Middle frontal gyrus (tissue), 1 donor: ENCODE data around the gene FMOD.
A peak's percentile ranks its signal among the peaks of the same experiment; 100 is the strongest.
"Not testable (repeated sequence)": the region's sequence is repeated elsewhere in the genome, so short reads cannot be mapped to it uniquely, and the experiment has no call there.

Source experiments
- DNase-seq: peaks from one replicate; pipeline ENCODE4 v3.0.0-alpha.2; 2015; ENCODE audit warnings: low spot score; ENCODE audit errors: extremely low spot score

FMOD gene

GRCh38 chr1:203326830-203327683 lies 23.9 kb downstream of the FMOD start:
- peak; percentile 81 for DNase-seq

GRCh38 chr1:203325418-203326091 lies 25.4 kb downstream of the FMOD start:
- DNase-seq = no peak

- no peak for DNase-seq
Observed at GRCh38 chr1:203325026-203325417, 25.9 kb downstream of the FMOD start.

GRCh38 chr1:203324105-203325025 lies 26.6 kb downstream of the FMOD start:
- no peak for DNase-seq

DNA sequence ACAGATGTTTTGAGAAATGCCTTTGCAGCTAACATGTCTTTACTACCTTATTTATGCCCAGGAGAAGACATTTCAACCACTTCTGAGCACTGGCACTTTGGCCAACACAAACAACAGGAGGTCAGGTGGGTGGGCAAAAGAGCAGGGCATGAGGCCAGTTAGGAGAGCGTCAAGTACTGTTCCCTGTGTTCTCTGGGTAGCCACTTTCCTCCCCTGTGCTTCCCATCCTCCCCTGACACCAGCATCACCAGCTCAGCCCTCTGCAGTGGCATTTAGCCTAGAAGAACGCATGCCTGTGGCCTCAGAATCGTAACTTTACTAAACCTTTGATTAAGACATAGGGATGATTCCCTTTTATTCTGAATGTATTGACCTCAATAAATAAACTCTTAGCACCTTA lies 27.3 kb downstream of the FMOD start:
- DNase-seq = no peak

GRCh38 chr1:203322500-203323179 lies 28.3 kb downstream of the FMOD start:
- DNase-seq = no peak

- no peak for DNase-seq
Observed at GRCh38 chr1:203321273-203322052, 29.5 kb downstream of the FMOD start.

GRCh38 chr1:203320591-203321272 lies 30.2 kb downstream of the FMOD start:
- no peak for DNase-seq

GRCh38 chr1:203318229-203318517 lies 32.7 kb downstream of the FMOD start:
- no peak for DNase-seq

- no peak for DNase-seq
Observed at GRCh38 chr1:203317429-203318228, 33.3 kb downstream of the FMOD start.

- DNase-seq = no peak
Observed at GRCh38 chr1:203316626-203317093, 34.3 kb downstream of the FMOD start.

DNA sequence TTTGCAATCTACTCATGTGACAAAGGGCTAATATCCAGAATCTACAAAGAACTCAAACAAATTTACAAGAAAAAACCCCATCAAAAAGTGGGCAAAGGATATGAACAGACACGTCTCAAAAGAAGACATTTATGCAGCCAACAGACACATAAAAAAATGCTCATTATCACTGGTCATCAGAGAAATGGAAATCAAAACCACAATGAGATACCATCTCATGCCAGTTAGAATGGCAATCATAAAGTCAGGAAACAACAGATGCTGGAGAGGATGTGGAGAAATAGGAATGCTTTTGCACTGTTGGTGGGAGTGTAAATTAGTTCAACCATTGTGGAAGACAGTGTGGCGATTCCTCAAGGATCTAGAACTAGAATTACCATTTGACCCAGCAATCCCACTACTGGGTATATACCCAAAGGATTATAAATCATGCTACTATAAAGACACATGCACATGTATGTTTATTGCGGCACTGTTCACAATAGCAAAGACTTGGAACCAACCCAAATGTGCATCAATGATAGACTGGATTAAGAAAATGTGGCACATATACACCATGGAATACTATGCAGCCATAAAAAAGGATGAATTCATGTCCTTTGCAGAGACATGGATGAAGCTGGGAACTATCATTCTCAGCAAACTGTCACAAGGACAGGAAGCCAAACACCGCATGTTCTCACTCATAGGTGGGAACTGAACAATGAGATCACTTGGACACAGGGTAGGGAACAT lies 36.7 kb downstream of the FMOD start:
- not testable (repeated sequence) for DNase-seq

DNA sequence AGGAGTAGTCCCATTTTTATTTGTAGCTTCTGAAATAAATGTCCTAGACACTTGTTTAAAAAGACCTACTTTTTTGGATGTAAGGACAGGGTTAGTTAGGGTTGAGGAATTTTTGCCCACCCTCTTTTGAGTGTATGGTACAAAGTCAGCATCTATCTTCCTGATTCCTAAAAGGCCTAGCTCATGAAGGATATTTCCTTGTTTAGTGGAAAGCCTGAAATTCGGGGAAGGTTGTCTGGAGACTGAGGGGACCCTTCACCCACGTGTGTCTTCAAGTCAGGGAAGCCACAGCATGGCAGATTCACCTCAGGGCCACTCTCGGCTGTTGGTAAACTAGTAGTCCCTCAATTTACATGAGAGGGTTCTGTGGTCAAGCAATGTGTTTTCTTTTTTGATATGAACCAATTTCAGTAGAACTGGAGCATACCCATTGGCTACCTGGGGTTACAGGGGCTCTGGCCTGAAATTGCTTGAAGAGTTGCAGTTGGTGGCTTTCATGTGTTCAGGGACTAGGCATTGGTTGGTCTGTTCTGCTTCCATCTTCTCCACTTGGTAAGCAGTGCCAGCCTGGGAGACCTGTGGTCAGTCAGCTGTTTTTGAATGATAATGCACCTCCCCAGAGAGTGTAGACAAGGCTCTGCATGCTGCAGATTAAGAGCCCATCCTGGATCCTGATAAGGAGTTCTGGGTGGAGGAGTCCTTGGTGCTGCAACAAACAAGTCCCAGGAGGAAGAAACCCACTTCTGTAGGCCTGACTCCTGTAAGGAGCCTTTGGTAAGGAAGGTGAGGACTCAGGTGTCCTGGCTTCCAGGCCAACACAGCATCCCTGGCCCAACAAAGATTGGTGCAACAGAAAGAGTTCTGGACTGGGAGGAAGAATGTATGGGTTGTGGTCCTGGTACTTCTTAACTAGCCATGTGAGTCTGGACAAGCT lies 39.3 kb downstream of the FMOD start:
- no peak for DNase-seq

GRCh38 chr1:203308923-203309331 lies 42.0 kb downstream of the FMOD start:
- no peak for DNase-seq

DNA sequence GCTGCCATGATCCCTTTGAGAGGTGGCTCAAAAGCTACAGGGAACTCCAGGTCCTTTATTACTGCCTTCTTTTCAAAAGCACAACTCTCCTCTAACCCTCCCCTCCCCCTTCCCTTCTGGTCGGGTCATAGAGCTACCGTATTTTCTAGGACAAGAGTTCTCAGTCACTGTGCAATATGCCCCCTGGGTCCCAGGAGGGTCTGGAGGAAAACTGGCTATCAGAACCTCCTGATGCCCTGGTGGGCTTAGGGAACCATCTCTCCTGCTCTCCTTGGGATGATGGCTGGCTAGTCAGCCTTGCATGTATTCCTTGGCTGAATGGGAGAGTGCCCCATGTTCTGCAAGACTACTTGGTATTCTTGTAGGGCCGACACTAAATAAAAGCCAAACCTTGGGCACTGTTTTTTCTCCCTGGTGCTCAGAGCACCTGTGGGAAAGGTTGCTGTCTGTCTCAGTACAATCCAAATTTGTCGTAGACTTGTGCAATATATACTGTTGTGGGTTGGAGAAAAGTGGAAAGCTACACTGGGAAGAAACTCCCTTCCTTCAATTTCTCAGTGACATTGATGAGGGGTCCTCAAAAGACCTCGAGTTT lies 42.5 kb downstream of the FMOD start:
- DNase-seq = no peak

DNA sequence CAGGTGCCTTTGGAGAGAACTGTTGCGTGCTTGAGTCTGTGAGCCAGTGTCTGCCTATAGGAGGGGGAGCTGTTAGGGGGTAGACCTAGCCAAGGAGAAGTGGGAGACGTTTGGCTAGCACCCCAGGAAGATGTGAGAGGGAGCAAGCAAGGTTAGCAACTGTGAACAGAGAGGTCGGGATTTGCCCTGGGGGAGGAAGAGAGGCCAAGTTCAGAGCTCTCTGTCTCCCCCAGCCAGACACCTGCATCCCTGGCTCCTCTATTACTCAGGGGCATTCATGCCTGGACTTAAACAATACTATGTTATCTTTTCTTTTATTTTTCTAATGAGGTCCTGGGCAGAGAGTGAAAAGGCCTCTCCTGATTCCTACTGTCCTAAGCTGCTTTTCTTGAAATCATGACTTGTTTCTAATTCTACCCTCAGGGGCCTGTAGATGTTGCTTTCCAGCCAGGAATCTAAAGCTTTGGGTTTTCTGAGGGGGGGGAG lies 43.2 kb downstream of the FMOD start:
- DNase-seq = no peak
